Fibroblast of skin of right biceps (primary cell): ENCODE measurements around the gene NEK8.
"Not testable (repeated sequence)": the region's sequence is repeated elsewhere in the genome, so short reads cannot be mapped to it uniquely, and the experiment has no call there.

Experiments
- DNase-seq: peaks from one replicate; pipeline ENCODE4 v3.0.0-alpha.2; 2013

The NEK8 gene

DNA sequence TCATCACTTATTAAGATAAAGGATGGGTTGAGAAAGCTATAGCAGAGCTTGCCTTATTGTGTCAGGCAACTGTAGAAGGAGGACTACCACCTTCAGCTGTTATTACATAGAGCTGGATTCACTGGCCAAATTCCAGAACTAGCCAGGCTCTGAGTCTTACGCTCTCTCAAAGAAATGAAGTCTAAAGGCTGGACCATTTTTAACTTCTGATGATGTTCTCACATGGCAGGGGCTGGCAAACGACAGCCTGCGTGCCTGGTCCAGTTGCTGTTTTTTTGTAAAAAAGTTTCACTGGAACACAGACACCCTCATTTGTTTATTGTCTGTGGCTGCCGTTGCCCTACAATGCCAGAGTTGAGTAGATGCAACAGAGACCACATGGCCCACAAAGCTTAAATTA lies 36.5 kb downstream of the NEK8 start:
- no peak for DNase-seq

- DNase-seq: no peak
Observed at GRCh38 chr17:28773736-28774135, 45.1 kb downstream of the NEK8 start.

GRCh38 chr17:28774206-28774605 lies 45.6 kb downstream of the NEK8 start:
- no peak for DNase-seq

DNA sequence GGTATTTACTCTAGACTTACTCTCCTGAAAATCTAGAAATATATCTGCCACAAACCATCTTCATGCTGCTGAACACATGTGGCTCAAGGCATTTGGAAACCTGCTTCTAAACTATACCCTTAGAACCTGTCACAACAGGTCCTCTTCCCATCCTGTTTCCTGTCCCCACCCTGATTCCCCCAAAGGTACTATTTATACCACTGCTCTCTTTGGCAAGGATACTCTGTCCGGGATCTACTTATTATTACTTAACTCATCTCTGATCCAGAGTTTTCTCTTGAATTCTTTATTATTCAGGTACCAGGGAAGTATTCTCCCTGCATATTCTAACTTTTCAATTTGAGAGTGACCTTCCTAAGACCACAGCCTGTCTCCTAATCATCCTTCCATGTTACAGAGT lies 48.6 kb downstream of the NEK8 start:
- DNase-seq: no peak

- not testable (repeated sequence) for DNase-seq
Observed at GRCh38 chr17:28779601-28780000, 51.0 kb downstream of the NEK8 start.

DNA sequence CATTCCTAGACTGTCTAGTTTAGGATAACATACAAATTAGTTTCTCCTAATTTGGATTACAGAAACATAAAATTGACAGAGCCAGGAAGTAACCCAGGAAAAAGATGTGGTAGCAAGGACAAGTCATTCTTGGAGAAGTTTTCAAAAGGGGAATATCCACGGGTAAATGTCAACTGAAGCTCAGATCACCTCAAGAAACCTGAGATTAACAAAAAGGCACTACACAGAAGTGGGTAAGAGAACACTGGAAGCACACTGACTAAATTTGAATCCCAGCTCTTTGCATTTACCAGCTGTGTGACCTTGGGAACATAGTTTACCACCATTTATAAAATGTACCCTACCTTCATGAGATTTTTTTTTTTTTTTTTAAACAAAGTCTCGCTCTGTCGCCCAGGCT lies 54.6 kb downstream of the NEK8 start:
- DNase-seq: no peak

GRCh38 chr17:28788100-28788499 lies 59.5 kb downstream of the NEK8 start:
- no peak for DNase-seq
